ENCODE data around the gene KLHL8.
"Not testable (repeated sequence)": the region's sequence is repeated elsewhere in the genome, so short reads cannot be mapped to it uniquely, and the experiment has no call there.

KLHL8 gene

DNA sequence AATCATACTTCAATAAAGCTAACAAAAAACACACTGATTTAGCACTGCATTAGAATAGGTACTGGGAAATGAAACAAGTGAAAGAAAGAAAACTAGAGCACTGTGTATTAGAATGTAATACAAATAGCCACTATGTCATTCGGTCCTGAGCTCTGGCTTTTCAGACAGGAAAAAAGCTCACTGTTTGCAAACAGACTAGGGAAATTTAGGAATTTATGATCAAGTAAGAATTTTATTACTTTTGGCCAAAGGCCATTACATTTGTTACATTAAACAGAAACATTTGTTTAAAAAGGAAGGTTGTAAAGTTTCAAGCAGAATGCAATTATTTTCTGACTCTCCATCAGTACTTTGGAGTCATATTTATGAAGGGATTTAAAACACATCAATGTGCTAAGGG lies 68.7 kb downstream of the KLHL8 start:
- TF ChIP-seq EZH2 (IDR thresholded peaks at IDR 0.05) (no peak), FOXP2 (optimal IDR thresholded peaks at IDR 0.05; ENCODE audit: control extremely low read depth, extremely low read length, insufficient read depth) (no peak), POLR2AphosphoS5 (IDR thresholded peaks at IDR 0.05; ENCODE audit: borderline replicate concordance, low read depth, low read length) (peak; percentile 46; the same call in 1 of the 2 replicates)
- H3K9me3 ChIP-seq (ENCODE audit: low read depth, low read length) = no peaks in the 10 kb centered on the region
- H3K4me3 ChIP-seq = peak overlapping the region; percentile 30; the same call in 1 of the 2 replicates
- no peaks in the 10 kb centered on the region for H3K36me3 ChIP-seq (ENCODE audit: insufficient read depth, low read length)
- H3K9ac ChIP-seq (ENCODE audit: insufficient read length) = no peak overlapping the region
- H3K27ac ChIP-seq = peak overlapping the region; percentile 64
- peak; percentile 73 for DNase-seq (ENCODE audit: low read depth, low spot score)

GRCh38 chr4:87150498-87151261 lies 69.7 kb downstream of the KLHL8 start:
- TF ChIP-seq POLR2AphosphoS5 (IDR thresholded peaks at IDR 0.05; ENCODE audit: borderline replicate concordance, low read depth, low read length) (no peak), FOXP2 (optimal IDR thresholded peaks at IDR 0.05; ENCODE audit: control extremely low read depth, extremely low read length, insufficient read depth) (no peak), EZH2 (IDR thresholded peaks at IDR 0.05) (no peak)
- DNase-seq (ENCODE audit: low read depth, low spot score) = peak; percentile 88

GRCh38 chr4:87147116-87147515 lies 73.3 kb downstream of the KLHL8 start:
- Histone ChIP-seq H3K36me3 (ENCODE audit: insufficient read depth, low read length) (peaks cover 4% of the 10 kb centered on the region; the same call in 1 of the 2 replicates), H3K27ac (no peak overlapping the region), H3K4me3 (no peak overlapping the region), H3K9ac (ENCODE audit: insufficient read length) (no peak overlapping the region), H3K9me3 (ENCODE audit: low read depth, low read length) (no peaks in the 10 kb centered on the region)
- DNase-seq (ENCODE audit: low read depth, low spot score) = no peak
- TF ChIP-seq POLR2AphosphoS5 (IDR thresholded peaks at IDR 0.05; ENCODE audit: borderline replicate concordance, low read depth, low read length) (no peak), EZH2 (IDR thresholded peaks at IDR 0.05) (no peak), FOXP2 (optimal IDR thresholded peaks at IDR 0.05; ENCODE audit: control extremely low read depth, extremely low read length, insufficient read depth) (no peak)

More at GRCh38 chr4:87150498-87151261, 69.7 kb downstream of the KLHL8 start:
- H3K9me3 ChIP-seq (ENCODE audit: low read depth, low read length) = no peaks in the 10 kb centered on the region
- no peak overlapping the region for H3K4me3 ChIP-seq
- no peak overlapping the region for H3K9ac ChIP-seq (ENCODE audit: insufficient read length)
- no peaks in the 10 kb centered on the region for H3K36me3 ChIP-seq (ENCODE audit: insufficient read depth, low read length)
- no peak overlapping the region for H3K27ac ChIP-seq

DNA sequence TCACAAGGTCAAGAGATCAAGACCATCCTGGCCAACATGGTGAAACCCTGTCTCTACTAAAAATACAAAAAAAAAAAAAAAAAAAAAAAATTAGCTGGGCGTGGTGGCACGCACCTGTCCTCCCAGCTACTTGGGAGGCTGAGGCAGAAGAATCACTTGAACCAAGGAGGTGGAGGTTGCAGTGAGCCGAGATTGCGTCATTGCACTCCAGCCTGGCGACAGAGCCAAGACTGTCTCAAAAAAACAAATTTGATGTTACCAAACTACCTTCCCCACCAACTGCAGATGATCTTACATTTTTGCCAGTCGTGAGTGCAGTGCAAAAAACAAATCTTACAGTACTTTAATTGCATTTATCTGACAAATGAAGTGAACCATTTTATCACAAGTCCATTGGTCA lies 74.5 kb downstream of the KLHL8 start:
- DNase-seq (ENCODE audit: low read depth, low spot score); H3K27ac ChIP-seq; H3K4me3 ChIP-seq; H3K9ac ChIP-seq (ENCODE audit: insufficient read length); H3K9me3 ChIP-seq (ENCODE audit: low read depth, low read length): not testable (repeated sequence)
- H3K36me3 ChIP-seq (ENCODE audit: insufficient read depth, low read length) = peaks cover 12% of the 10 kb centered on the region

DNA sequence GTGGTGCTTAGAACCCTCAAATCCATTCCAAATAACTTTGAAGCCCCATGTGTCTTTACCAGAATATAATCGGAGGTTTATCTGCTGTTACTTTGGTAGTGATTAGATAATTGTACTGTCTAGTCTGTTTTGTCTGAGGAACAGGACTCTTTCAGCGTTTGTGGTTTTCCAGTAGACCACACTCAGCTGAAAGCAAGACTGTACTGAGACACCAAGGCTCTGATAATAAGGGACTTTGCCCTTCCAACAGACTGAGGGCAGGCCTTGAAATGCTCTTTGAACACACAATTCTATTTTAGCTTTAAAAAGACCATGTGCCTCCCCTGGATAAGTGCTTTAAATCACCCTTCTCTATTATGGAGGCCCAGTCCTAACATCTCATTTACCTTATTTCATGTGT lies 76.1 kb downstream of the KLHL8 start:
- Histone ChIP-seq H3K9me3 (ENCODE audit: low read depth, low read length) (no peaks in the 10 kb centered on the region), H3K4me3 (no peak overlapping the region), H3K27ac (no peak overlapping the region), H3K9ac (ENCODE audit: insufficient read length) (no peak overlapping the region), H3K36me3 (ENCODE audit: insufficient read depth, low read length) (peaks cover 14% of the 10 kb centered on the region)
- no peak for DNase-seq (ENCODE audit: low read depth, low spot score)
- TF ChIP-seq POLR2AphosphoS5 (IDR thresholded peaks at IDR 0.05; ENCODE audit: borderline replicate concordance, low read depth, low read length) = no peak
- TF ChIP-seq FOXP2 (optimal IDR thresholded peaks at IDR 0.05; ENCODE audit: control extremely low read depth, extremely low read length, insufficient read depth) = no peak
- no peak for TF ChIP-seq EZH2 (IDR thresholded peaks at IDR 0.05)

GRCh38 chr4:87141428-87141827 lies 79.0 kb downstream of the KLHL8 start:
- H3K36me3 ChIP-seq (ENCODE audit: insufficient read depth, low read length) = peaks cover 22% of the 10 kb centered on the region
- TF ChIP-seq FOXP2 (optimal IDR thresholded peaks at IDR 0.05; ENCODE audit: control extremely low read depth, extremely low read length, insufficient read depth) = no peak
- TF ChIP-seq EZH2 (IDR thresholded peaks at IDR 0.05) = no peak
- TF ChIP-seq POLR2AphosphoS5 (IDR thresholded peaks at IDR 0.05; ENCODE audit: borderline replicate concordance, low read depth, low read length) = no peak
- no peak overlapping the region for H3K27ac ChIP-seq
- H3K4me3 ChIP-seq = no peak overlapping the region
- no peaks in the 10 kb centered on the region for H3K9me3 ChIP-seq (ENCODE audit: low read depth, low read length)
- DNase-seq (ENCODE audit: low read depth, low spot score) = no peak
- no peak overlapping the region for H3K9ac ChIP-seq (ENCODE audit: insufficient read length)

DNA sequence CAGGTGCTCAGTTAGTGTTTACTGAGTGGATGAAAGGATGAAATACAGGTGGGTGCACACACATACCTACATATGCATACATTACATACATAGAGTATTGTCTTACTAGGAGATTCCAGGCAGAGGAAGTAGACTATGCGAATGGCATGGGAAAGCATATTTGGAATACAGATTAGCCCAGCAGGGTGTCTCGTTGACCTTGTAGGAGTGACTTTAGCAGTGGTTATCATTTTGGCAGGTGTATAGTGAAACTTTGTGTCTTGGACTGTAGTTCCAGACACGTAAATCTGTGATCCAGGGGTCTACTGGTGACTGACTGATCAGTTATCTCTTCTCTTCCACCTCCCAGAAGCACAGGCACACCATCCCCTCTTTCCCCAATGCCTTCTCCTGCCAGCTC lies 86.3 kb downstream of the KLHL8 start:
- no peak for DNase-seq (ENCODE audit: low read depth, low spot score)
- Histone ChIP-seq H3K4me3 (no peak overlapping the region), H3K27ac (no peak overlapping the region), H3K9ac (ENCODE audit: insufficient read length) (no peak overlapping the region), H3K36me3 (ENCODE audit: insufficient read depth, low read length) (peaks cover 68% of the 10 kb centered on the region), H3K9me3 (ENCODE audit: low read depth, low read length) (no peaks in the 10 kb centered on the region)
- no peak for TF ChIP-seq FOXP2 (optimal IDR thresholded peaks at IDR 0.05; ENCODE audit: control extremely low read depth, extremely low read length, insufficient read depth)
- TF ChIP-seq POLR2AphosphoS5 (IDR thresholded peaks at IDR 0.05; ENCODE audit: borderline replicate concordance, low read depth, low read length) = no peak
- no peak for TF ChIP-seq EZH2 (IDR thresholded peaks at IDR 0.05)

DNA sequence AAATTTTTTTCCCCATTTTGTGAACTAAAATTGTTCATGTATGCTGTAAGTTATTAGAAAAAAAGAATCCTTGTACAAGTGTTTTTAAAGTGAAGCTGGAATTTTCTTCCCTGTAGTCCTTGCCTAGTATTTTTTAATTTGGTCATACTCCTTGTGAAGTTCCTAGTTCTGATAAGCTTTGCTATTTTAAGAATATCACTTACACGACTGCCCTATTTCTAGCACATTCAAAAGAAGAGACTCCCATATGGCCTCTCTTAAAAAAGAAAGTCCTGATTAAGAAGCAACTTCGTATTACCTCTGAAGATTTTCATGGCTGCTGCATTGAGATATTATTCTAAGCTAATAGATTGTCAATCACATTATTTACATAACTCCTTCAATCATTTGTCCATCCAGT lies 87.2 kb downstream of the KLHL8 start:
- Histone ChIP-seq H3K9me3 (ENCODE audit: low read depth, low read length) (no peaks in the 10 kb centered on the region), H3K9ac (ENCODE audit: insufficient read length) (no peak overlapping the region), H3K4me3 (no peak overlapping the region), H3K36me3 (ENCODE audit: insufficient read depth, low read length) (peaks cover 74% of the 10 kb centered on the region), H3K27ac (no peak overlapping the region)
- no peak for DNase-seq (ENCODE audit: low read depth, low spot score)
- no peak for TF ChIP-seq POLR2AphosphoS5 (IDR thresholded peaks at IDR 0.05; ENCODE audit: borderline replicate concordance, low read depth, low read length)
- TF ChIP-seq EZH2 (IDR thresholded peaks at IDR 0.05) = no peak
- TF ChIP-seq FOXP2 (optimal IDR thresholded peaks at IDR 0.05; ENCODE audit: control extremely low read depth, extremely low read length, insufficient read depth) = no peak

GRCh38 chr4:87132035-87132434 lies 88.4 kb downstream of the KLHL8 start:
- TF ChIP-seq POLR2AphosphoS5 (IDR thresholded peaks at IDR 0.05; ENCODE audit: borderline replicate concordance, low read depth, low read length) = no peak
- Histone ChIP-seq H3K4me3 (no peak overlapping the region), H3K27ac (no peak overlapping the region), H3K9me3 (ENCODE audit: low read depth, low read length) (no peaks in the 10 kb centered on the region), H3K36me3 (ENCODE audit: insufficient read depth, low read length) (peaks cover 85% of the 10 kb centered on the region), H3K9ac (ENCODE audit: insufficient read length) (no peak overlapping the region)
- DNase-seq (ENCODE audit: low read depth, low spot score) = no peak
